Measurements from ENCODE around the gene ASCL5.

Gene ASCL5

DNA sequence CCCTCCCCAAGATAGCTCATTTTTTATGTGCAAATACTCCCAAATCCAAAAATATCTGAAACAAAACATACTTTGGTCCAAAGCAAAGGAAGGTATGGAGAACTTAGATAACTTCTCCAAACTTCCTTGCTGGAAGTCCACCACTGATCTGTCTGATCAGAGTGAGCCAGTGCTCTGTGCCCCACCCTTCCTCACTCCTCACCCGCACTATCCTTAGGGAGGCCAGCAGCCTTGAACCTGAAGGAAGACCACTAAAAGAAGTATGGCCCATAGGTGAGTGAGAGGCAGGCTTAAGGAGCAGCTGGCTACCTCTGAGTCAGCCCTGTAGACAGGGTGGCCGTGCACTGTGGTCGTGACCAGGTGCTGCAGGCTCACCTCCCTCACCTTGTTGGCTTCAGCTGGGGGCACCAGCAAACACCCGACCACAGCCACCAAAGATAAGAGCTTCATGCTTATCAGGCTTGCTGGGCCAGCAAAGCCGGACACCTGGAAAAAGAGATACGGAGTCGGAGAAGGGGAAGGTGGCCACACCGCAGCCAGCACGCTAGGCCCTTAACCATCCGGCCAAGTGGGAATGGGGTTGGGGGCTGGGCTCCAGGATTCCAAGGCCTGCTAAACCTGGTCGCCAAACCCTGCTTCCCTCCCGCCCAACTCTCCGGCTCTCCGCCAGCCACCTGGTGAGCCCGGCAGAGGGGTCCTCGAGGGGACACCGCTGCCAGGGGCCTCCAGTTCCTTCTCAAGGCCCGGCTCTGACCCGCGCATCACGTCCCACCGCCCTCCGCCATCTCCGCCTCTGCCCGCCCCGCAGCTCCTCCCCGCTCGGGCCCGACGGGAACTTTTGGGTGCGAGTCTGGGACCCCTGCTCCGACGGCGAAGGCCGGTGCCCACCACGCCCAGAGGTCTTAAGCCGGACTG is 26.7 kb upstream of the ASCL5 start:
- peak; percentile 82 for DNase-seq

DNA sequence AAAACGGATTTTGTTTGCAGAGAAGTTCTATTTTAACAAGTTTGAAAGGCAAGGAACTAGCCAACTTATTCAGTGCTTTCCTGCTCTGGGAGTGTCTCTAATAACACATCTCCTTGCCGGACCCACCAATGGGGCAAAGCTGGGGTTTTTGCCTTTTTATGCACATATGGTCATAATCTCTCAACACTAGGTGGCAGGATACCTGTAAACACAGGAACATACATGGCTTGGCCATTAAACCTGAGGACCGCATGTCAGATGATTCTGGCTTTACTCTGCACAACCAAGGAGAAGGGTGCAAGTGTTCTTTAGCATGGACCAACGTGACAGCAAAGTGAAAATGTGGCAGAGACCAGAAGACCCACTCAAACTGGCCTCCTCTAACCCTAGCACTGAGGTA is 22.4 kb upstream of the ASCL5 start:
- peak; percentile 74 for DNase-seq

DNA sequence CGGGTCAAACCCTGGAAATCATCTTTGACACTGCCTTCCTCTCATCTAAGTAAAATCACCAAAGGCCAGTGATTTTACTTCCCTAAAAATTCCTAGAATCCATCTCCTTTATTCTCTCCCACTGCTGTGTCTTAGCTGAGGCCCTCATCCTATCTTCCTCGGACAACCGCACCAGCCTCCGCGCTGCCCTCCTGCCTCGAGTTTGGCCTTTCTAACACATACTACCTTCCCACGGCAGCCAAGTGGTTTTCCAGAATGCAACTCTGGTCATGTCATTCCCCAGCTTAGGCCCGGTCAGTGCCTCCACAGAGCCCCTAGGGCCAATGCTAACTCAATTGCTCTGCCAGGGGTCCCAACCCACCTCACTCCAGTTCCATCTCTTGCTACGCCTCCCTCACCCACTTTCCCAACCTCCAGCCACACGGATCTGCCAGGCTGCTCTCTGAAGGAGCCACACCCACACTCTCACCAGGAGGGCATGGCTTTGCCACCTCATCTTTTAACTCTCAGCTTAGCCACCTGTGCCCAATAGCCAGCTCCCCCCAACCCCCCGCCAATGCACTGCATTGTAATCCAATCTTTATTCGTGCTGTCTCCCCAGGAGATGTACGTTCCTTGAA is 20.5 kb upstream of the ASCL5 start:
- no peak for DNase-seq

- DNase-seq = no peak
These were observed 19.8 kb upstream of the ASCL5 start for GRCh38 chr1:201146626-201147390.

GRCh38 chr1:201145816-201146215 is 18.8 kb upstream of the ASCL5 start:
- no peak for DNase-seq

DNA sequence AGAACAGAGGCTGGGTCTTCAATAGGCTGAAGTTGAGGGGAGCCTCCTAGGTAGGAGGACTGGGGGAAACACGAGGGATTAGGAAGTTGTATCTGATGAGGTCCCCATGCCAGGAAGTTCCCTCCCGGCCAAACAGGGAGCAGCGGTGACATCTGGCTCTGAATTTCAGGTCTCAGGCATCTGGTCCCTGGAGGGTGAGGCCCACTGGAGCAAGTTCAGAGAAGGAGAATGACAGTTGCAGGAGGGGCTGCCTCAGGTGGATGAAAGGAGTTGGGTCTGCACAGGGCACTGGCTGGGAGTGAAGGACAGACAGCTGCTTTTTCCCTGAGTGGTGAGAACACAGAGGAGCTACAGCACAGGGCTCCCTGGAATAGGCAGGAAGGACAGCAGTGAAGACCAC is 18.1 kb upstream of the ASCL5 start:
- peak; percentile 29 for DNase-seq

DNA sequence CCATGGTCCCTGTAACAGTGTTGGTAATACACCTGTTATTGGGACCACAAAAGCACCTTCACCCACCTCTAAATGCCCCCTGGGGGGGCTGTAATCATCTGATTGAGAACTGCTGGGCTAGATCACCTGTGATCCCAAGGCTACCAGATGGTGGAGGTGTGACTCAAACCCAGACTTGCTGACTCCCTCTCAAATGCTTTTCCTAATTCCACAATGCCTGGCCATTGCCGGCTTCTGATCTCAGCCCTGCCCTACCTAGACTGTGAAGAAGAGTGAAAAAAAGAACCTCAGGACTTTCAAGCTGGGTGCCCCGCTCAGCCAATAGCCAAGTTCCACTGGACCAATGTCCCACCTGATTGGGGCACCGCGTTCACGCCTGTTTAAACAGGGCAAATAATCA is 17.7 kb upstream of the ASCL5 start:
- DNase-seq = peak; percentile 28

DNA sequence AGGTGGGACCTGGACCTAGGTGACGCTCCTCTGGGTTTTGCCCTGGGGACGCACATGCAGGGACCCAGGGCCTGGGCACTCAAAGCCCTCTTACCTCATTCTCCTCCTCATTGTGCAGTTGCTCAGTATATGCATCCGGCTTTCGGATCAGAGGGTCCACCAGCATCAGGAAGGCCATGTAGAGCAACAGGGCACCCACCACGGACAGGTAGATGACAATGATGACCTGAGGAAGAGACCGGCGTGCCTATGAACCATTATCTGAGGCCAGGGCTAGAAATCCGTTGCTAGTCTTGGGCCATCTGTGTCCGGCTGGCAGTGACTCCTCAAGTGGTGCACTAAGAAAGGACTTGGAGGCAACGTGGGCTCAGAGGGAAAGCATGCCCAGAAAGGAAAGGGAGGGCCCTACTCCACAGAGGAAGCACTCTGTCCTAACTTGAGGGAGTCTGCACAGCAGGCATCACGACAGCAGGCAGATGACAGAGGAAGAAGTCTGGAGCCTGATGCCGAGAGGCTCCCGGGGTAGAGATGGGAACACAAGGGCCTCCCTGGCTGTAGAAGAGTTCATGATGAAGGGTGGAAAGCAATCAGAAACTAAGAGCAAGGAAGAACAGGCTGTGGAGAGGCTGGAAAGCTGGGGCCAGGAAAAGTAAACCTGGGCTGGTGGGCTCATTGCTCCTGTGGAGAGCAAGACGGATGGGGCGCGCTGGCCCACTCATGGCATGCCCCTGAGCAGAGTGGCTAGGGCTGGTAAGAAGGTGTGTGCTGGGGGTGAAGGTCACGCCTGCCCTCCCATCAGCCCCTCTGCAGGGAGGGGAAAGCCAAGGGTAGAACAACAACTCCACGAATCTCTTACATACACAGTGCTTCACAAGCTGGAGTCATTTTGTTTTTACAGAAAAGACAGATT is 17.0 kb upstream of the ASCL5 start:
- no peak for DNase-seq

- no peak for DNase-seq
These were observed 16.1 kb upstream of the ASCL5 start for GRCh38 chr1:201142849-201143725.

DNA sequence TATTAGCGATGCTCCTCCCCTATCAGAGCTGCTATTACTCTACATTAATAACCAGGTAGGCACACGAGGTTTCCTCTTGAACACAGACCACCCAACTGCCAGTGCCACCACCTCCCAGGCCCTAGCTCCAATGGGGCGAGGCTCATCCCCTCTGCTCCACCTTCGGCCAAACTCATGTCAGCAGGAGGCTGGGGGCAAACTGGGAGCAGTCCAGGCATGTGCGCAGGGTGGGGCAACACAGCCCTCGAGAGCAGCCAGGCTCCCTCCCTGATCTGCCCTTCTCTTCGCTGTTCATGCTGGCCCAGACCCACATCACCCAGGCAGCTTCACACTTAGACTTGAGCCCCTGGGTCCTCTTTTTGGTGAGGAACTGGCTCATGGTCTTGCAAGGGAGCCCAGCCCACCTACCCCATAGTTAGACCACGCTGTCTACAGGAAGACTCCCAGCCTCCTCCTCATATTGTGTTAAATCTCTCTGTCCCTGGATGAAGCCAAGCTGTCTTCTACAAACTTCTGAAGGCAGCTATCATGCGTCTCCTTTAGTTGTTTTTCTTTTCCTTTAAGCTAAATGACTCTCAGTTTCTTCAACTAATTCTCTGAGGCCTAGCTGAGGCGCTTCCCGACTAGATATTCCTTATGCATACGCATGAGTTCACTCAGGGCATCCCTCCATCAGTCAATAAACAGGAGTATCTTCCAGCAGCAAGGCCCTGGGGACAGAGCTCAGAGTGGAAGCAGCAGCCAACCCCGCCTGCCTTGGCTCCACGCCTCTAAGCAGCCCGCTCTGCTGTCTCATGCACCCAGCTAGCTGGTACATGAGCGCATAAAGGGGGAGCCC is 15.2 kb upstream of the ASCL5 start:
- DNase-seq = no peak

DNA sequence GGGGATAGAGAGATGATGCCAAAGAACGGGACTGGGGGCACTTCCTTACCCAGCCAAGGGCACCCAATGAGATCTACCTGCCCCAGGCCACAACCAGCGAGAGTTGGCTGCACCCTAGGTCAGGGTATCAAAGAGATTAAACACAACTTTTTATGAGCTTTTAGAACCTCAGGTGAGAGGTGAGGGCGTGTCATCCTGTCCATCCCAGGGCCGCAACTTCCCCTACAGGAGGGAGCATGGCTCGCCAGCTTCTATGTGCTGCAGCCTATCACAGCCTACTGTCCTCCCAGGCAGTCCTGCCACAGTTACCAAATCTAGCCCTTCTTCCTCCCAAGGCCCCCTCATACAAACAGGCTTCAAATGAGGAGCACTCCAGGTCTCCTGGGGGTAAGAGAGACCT is 14.4 kb upstream of the ASCL5 start:
- no peak for DNase-seq

DNA sequence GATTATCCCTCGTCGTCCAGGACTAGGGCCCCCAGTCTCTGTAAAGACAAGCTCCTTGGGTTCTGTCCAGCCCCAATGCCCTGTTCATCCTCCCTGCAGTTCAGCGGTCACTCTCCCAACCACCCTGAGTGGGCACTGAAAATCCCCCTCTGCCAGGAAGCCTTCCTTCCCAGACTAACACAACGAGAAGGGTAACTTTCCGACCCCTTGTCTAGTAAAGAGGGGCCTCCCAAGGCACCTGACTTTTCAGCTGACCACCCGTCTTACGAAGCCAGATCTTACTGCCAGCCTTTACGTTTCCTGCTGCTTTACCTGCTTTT is 13.9 kb upstream of the ASCL5 start:
- no peak for DNase-seq

GRCh38 chr1:201140235-201140940 is 13.4 kb upstream of the ASCL5 start:
- DNase-seq = peak; percentile 91

GRCh38 chr1:201139756-201140155 is 12.8 kb upstream of the ASCL5 start:
- DNase-seq = no peak

DNA sequence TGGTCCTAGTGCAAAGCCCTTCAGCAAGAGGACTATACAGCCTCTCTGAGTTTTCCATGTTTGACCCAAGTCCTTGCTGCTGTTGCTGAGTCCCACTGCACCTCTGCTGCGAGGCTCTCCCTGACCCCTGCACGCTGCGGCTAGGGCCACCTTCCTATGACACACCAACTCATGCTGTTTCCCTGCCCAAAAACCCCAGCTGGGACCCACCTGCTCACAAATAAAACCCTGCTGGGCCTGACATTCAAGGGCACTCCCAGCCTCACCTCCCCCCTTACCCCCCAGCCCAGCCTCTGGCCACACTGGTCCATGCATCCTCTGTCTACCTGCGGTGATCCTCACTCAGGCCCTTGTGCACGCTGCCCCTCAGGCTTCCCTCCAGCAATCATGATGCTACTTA is 12.3 kb upstream of the ASCL5 start:
- no peak for DNase-seq

DNA sequence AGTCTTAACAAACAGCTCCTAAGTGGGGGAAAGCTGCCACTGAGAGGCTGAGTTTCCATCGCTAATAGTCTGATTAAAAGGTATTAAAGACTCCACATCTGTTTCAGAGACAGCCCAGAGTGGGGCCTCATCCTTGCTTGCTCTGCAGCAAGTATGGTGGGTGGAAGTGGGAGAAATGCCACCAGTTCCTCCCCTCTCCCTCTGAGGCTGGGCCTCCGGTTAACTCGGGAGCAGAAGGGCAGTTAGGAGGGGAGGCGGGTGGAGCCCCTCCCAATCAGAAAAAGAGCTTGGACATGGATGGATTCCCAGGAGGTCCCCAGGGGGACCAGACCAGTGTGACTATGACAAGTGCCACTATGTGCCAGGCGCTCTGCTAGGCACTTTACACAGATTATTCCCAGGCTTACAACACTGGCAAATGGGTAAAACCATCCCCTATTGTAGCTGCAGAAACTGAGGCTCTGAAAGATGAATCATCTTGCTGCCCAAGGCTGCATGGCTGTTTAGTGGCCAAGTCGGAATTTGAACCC is 11.4 kb upstream of the ASCL5 start:
- DNase-seq = peak; percentile 97

DNA sequence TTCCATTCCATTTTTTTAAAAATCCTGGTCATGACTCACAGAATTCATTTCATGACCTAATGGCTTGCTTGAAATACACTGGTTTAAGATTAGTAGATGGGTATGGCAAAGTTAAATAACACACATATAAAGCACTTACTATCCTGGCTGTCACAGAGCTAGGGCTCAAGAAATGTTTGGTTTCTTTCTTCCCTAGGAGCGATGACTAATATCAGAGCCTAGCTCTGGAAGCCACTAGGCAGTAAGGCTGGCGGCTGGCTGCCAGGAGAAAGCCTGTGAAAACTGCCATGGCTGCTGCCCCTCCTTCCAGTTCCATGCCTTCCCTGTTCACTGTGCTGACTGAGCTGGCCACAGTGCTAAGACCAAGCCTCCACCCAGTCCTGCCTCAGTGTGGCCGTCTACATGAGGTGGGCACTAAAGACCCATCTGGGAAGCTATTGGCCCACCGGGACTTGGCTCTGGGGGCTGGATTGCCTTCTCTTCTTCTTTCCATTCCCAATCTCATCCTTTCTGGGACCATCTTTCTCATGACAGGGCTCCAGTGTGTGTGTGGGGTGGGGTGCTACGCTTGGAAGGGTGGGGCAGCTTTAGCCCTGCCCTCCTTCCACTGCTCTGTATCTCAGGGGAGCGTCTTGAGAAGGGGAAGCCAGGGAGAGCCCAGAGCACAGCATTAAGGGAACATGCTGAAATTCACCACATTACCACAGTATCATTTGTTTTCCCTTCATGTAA is 10.8 kb upstream of the ASCL5 start:
- no peak for DNase-seq

DNA sequence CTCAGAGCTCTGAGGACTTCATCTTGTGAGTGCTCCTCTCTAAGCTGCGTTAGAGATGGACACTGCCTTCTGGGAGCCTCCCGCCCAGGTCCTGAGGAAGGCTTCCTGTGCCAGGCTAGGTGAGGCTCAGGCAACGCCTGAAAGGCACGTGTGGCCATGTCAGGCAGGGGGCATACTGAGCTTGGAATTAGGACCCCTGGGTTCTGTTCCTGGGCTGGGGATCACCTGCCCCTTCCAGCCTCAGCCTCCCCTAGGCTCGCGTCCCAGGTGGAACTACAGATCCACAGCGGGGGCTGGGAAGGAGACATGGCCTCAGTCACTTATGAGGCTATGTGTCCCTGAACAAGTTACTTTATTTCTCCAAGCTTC is 10.0 kb upstream of the ASCL5 start:
- DNase-seq = no peak

DNA sequence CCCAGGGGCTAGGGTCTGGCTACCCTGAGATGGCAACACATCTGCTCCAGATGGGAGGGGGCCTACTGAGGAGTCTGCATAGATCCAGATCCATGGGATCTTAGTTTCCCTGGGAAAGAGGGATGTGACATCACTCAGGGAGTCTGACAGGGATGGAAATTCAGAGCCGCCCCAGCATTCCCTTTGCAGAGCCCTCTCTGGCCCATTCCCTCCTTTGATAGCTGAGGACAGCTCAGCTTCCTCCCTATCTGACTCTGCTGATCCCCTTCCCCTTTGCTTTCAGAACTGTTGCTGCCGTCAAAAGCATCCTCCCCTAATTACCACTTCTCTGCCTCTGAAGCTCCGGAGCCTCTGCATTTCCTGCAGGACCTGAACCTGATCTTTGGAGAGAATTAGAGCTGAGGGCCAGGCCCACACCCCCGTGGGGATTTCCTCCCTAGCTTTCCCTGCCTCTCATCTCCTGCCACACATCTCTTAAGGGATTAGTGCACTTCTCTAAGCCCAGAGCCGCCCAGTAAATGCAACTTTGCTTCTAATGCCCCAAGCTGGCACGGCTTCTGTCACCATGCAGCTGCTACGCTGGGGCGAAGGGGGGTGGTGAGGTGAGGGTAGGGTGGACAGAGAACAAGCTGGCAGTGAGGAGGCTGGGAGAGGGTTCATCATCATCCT is 9.5 kb upstream of the ASCL5 start:
- peak; percentile 97 for DNase-seq
